Skeletal muscle satellite cell (primary cell): ENCODE results near the gene HOXD1.

Source experiments
- H3K27me3 ChIP-seq: 2 replicates; pipeline ENCODE4 v1.7.0; 2013; ENCODE audit warnings: low read length; ENCODE audit not compliant: control insufficient read depth, insufficient read depth
- H3K36me3 ChIP-seq: 2 replicates; pipeline ENCODE4 v1.7.0; 2013; ENCODE audit warnings: mild to moderate bottlenecking, control low read depth, low read length; ENCODE audit not compliant: insufficient read depth
- H3K4me1 ChIP-seq: 2 replicates; pipeline ENCODE4 v1.7.0; 2013; ENCODE audit warnings: low read length; ENCODE audit not compliant: control insufficient read depth, insufficient read depth
- H3K4me2 ChIP-seq: 2 replicates; pipeline ENCODE4 v1.7.0; 2013; ENCODE audit warnings: mild to moderate bottlenecking, low read length
- H3K4me3 ChIP-seq: 2 replicates; pipeline ENCODE4 v1.7.0; 2013; ENCODE audit warnings: low read length
- H3K9ac ChIP-seq: 2 replicates; pipeline ENCODE4 v1.7.0; 2013; ENCODE audit warnings: mild to moderate bottlenecking, low read depth, low read length, moderate library complexity
- H3K9me3 ChIP-seq: replicated peaks from 2 replicates; pipeline ENCODE4 v1.7.0; 2013; ENCODE audit warnings: mild to moderate bottlenecking, control low read depth, low read length

The HOXD1 gene

GRCh38 chr2:176147800-176148496, 40.5 kb upstream of the HOXD1 start:
- no peaks in the 10 kb centered on the region for H3K4me1 ChIP-seq
- no peak overlapping the region for H3K9ac ChIP-seq
- no peaks in the 10 kb centered on the region for H3K9me3 ChIP-seq
- H3K4me3 ChIP-seq: no peak overlapping the region
- H3K36me3 ChIP-seq: no peaks in the 10 kb centered on the region
- H3K4me2 ChIP-seq: no peak overlapping the region
- peaks cover 5% of the 10 kb centered on the region for H3K27me3 ChIP-seq

- no peaks in the 10 kb centered on the region for H3K9me3 ChIP-seq
- H3K27me3 ChIP-seq: peaks cover 5% of the 10 kb centered on the region
- H3K4me1 ChIP-seq: no peaks in the 10 kb centered on the region
- no peak overlapping the region for H3K4me3 ChIP-seq
- no peaks in the 10 kb centered on the region for H3K36me3 ChIP-seq
- H3K9ac ChIP-seq: no peak overlapping the region
- no peak overlapping the region for H3K4me2 ChIP-seq
These were observed 39.6 kb upstream of the HOXD1 start for GRCh38 chr2:176148751-176149421.

- Histone ChIP-seq H3K4me3 (no peak overlapping the region), H3K9me3 (no peaks in the 10 kb centered on the region), H3K27me3 (peaks cover 6% of the 10 kb centered on the region), H3K4me1 (no peaks in the 10 kb centered on the region), H3K36me3 (no peaks in the 10 kb centered on the region), H3K4me2 (no peak overlapping the region), H3K9ac (no peak overlapping the region)
These were observed 39.0 kb upstream of the HOXD1 start for GRCh38 chr2:176149481-176149938.

GRCh38 chr2:176149939-176150583, 38.4 kb upstream of the HOXD1 start:
- H3K4me3 ChIP-seq: no peak overlapping the region
- H3K4me2 ChIP-seq: no peak overlapping the region
- no peaks in the 10 kb centered on the region for H3K9me3 ChIP-seq
- H3K36me3 ChIP-seq: no peaks in the 10 kb centered on the region
- no peak overlapping the region for H3K9ac ChIP-seq
- no peaks in the 10 kb centered on the region for H3K4me1 ChIP-seq
- H3K27me3 ChIP-seq: peaks cover 11% of the 10 kb centered on the region

- no peak overlapping the region for H3K4me3 ChIP-seq
- no peaks in the 10 kb centered on the region for H3K36me3 ChIP-seq
- H3K9ac ChIP-seq: no peak overlapping the region
- peaks cover 7% of the 10 kb centered on the region for H3K27me3 ChIP-seq
- no peaks in the 10 kb centered on the region for H3K9me3 ChIP-seq
- no peaks in the 10 kb centered on the region for H3K4me1 ChIP-seq
- H3K4me2 ChIP-seq: no peak overlapping the region
These were observed 37.7 kb upstream of the HOXD1 start for GRCh38 chr2:176150584-176151441.

GRCh38 chr2:176151442-176152287, 36.8 kb upstream of the HOXD1 start, which contains the start of gene HOXD4:
HOXD4 (plus strand) TSS chr2:176151550; CDS start chr2:176151634, 84 bp downstream.
- no peak within 1 kb of the TSS for H3K9ac ChIP-seq

GRCh38 chr2:176152350-176153181, 35.9 kb upstream of the HOXD1 start:
- no peak overlapping the region for H3K4me2 ChIP-seq
- no peaks in the 10 kb centered on the region for H3K36me3 ChIP-seq
- H3K9me3 ChIP-seq: no peaks in the 10 kb centered on the region
- H3K27me3 ChIP-seq: peaks cover 14% of the 10 kb centered on the region
- H3K4me1 ChIP-seq: no peaks in the 10 kb centered on the region
- no peak overlapping the region for H3K4me3 ChIP-seq
- H3K9ac ChIP-seq: no peak overlapping the region

More at GRCh38 chr2:176151442-176152287, 36.8 kb upstream of the HOXD1 start, which contains the start of gene HOXD4:
- Histone ChIP-seq H3K27me3 (peaks cover 9% of the 10 kb centered on the region), H3K4me2 (no peak within 1 kb of the TSS), H3K4me1 (no peaks in the 10 kb centered on the region), H3K36me3 (no peaks in the 10 kb centered on the region), H3K9me3 (no peaks in the 10 kb centered on the region), H3K4me3 (no peak within 1 kb of the TSS)

- peaks cover 26% of the 10 kb centered on the region for H3K27me3 ChIP-seq
- H3K4me3 ChIP-seq: no peak overlapping the region
- no peak overlapping the region for H3K9ac ChIP-seq
- no peak overlapping the region for H3K4me2 ChIP-seq
- no peaks in the 10 kb centered on the region for H3K4me1 ChIP-seq
- H3K36me3 ChIP-seq: no peaks in the 10 kb centered on the region
- no peaks in the 10 kb centered on the region for H3K9me3 ChIP-seq
These were observed 33.8 kb upstream of the HOXD1 start for GRCh38 chr2:176154576-176155252.

GRCh38 chr2:176155356-176156044, 33.0 kb upstream of the HOXD1 start:
- no peak overlapping the region for H3K4me2 ChIP-seq
- no peak overlapping the region for H3K4me3 ChIP-seq
- H3K9me3 ChIP-seq: no peaks in the 10 kb centered on the region
- H3K9ac ChIP-seq: no peak overlapping the region
- no peaks in the 10 kb centered on the region for H3K4me1 ChIP-seq
- peaks cover 34% of the 10 kb centered on the region for H3K27me3 ChIP-seq
- H3K36me3 ChIP-seq: no peaks in the 10 kb centered on the region
